Cardiac fibroblast (primary cell): ENCODE measurements around the gene TBX21.

Experiments used
- DNase-seq, 2 donors: peaks; one replicate each; pipeline versions ENCODE4 v3.0.0 to v3.0.0-alpha.2; 2010; ENCODE audit warnings: low read depth in 2 of 2
- H3K4me3 ChIP-seq, 2 donors: replicated peaks in 1 of 2; 1 replicate in 1 of 2; 2 replicates in 1 of 2; pipeline ENCODE4 v1.5.1; 2011; ENCODE audit warnings: low read depth in 2 of 2, low read length in 2 of 2, mild to moderate bottlenecking in 2 of 2, moderate library complexity in 1 of 2
- CTCF ChIP-seq: IDR thresholded peaks from one replicate; pipeline ENCODE4 v1.5.1; 2011; ENCODE audit warnings: low read depth, mild to moderate bottlenecking, low read length, inconsistent platforms

Gene TBX21

DNA sequence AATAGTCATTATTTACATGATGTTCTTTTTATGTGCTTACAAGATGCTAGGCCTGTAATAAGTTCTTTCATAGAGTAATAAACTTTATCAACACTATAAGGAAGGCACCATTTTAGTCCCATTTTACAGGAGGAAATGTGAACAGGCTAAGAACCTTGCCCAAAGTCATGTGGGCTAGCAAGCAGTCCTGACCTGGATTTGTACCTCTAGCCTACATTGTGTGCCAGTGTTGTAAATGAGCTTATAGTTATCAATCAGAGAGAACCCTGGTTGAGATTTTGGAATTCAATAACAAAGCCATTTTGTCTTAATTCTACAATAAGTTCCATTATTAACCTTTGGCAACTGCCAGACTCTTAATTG lies 45.7 kb upstream of the TBX21 start:
- no peak for TF ChIP-seq CTCF
- no peak overlapping the region for H3K4me3 ChIP-seq
- no peak for DNase-seq

DNA sequence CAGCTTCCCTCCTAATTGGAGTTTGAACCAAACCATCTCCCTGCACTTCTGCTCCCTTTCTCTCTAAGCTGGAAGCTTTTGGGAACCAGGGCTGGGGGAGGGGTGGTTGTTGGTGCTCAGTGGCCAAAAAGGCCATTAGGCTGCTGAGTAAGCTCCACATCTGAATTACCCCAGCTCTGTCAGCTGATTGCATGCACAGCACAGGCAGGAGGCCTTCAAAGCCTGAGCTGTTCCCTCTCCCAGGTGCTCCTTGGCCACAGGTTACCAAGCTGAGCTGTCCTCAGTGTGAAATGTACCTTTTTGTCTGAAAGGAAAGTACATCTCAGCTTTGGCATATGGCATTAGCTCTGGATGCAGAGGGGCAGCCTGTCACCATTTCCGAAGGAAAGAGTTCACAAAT lies 45.3 kb upstream of the TBX21 start:
- H3K4me3 ChIP-seq, result no peak overlapping the region
- peak in 1 of 2 donors; percentile 34 for DNase-seq
- no peak for TF ChIP-seq CTCF

GRCh38 chr17:47690121-47690520 lies 42.9 kb upstream of the TBX21 start:
- no peak for DNase-seq
- H3K4me3 ChIP-seq, result no peak overlapping the region
- TF ChIP-seq CTCF, result no peak

GRCh38 chr17:47692137-47692894 lies 40.7 kb upstream of the TBX21 start:
- no peak overlapping the region for H3K4me3 ChIP-seq
- TF ChIP-seq CTCF, result no peak
- no peak for DNase-seq

DNA sequence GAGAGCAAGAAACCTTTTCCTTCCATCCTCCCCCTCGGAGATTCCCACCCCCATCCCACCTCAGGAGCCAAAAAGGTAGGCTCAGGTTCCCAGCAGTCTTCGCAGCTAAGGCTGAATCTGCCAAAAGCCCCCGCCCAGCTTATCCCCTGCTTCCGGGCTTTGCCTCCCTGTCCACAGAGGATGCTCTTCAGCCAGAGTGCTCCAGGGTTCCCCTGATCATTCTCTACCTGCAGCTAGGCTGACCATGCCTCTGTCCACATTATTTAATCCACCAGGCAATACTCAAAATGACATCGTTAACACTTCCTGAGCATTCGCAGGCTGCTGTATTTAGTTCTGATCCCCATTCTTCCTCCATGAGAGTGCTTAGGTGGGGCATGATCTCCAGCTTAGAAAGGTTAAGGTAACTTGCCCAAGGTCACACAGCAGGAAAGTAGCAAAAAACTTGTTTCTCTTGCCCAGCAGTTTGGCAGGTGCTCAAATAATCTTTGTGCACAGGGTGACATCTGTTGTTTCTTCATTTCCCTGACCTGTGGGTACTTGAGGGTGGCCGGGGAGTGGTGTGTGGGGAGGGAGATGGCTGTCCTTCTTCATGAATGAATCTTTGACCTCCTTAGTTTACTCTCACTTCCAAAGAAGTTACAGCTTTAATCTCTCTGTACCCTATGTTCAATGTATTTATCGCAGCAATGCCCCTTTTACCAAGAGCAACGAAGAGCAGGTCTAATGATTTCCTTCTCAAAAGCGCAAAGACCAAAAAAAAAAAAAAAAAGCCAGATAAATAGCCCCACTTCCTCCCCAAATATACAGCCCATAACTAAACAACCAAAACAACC lies 39.9 kb upstream of the TBX21 start:
- H3K4me3 ChIP-seq, result peak overlapping the region; percentile 65 to 67
- TF ChIP-seq CTCF, result no peak
- DNase-seq, result no peak

GRCh38 chr17:47693731-47694580 lies 39.1 kb upstream of the TBX21 start, which contains the start of gene TBKBP1:
TBKBP1 (plus strand) TSS chr17:47694161; CDS start chr17:47696113, 1,952 bp downstream.
- DNase-seq, result peak in 1 of 2 donors; percentile 80
- peak within 1 kb of the TSS; percentile 65 to 67 for H3K4me3 ChIP-seq
- no peak for TF ChIP-seq CTCF
